Mucosa of descending colon (tissue), 3 donors: Measurements from ENCODE around the gene SLC15A3. TPM values are rescaled to one million over a fixed set of nuclear protein-coding genes. Genes with fewer than 3 reads are reported as not detected.

Experiments
- ATAC-seq: fragments of 200-7000 bp; cut with Tn5 transposase; one replicate; pipeline ENCODE4 v1.9.1; 2020; ENCODE audit warnings: mild to moderate bottlenecking, moderate library complexity
- DNase-seq, 3 donors: peaks; one replicate each; pipeline ENCODE4 v3.0.0-alpha.2; 2020
- H3K36me3 ChIP-seq: fragments of 200-600 bp; one replicate; pipeline ENCODE4 v1.8.0; 2021; ENCODE audit warnings: low read depth, mild to moderate bottlenecking
- H3K4me1 ChIP-seq: fragments of 200-600 bp; one replicate; pipeline ENCODE4 v1.8.0; 2021; ENCODE audit warnings: low read depth, mild to moderate bottlenecking
- H3K4me3 ChIP-seq: fragments of 200-600 bp; one replicate; pipeline ENCODE4 v1.8.0; 2021; ENCODE audit warnings: mild to moderate bottlenecking
- H3K9me3 ChIP-seq: fragments of 200-600 bp; one replicate; pipeline ENCODE4 v1.8.0; 2021; ENCODE audit warnings: mild to moderate bottlenecking
- CTCF ChIP-seq: fragments of 200-600 bp; IDR thresholded peaks from one replicate; pipeline ENCODE4 v1.8.0; 2022; ENCODE audit warnings: antibody characterized with exemption, mild to moderate bottlenecking
- intact Hi-C, 2 donors: fragments of 100-400 bp; cut with DNase I in 1 of 2; cut with micrococcal nuclease in 1 of 2; formaldehyde crosslinking; loops; one replicate each; pipeline versions ENCODE4 v1.11.0 to v1.11.1; 2022; cut with DNase I, micrococcal nuclease
- total RNA-seq, 3 donors: library from RNA; stranded (reverse); fragmentation: NEBNext Ultra II Directional in 2 of 3; extraction: Animal tissue kit (Norgen Biotek cat#: 25700) in 2 of 3; gene quantifications; one replicate each; pipeline versions ENCODE4 v1.2.1 to v1.2.4, GENCODE V29; 2021 to 2023
- donor health status: DM: no; HTN: no; CAD: no; lungs with moderate emphysema.
- donor health status: DM: no; HTN: no; CAD: no.
- donor health status: DM: no; HTN: yes; CAD: no.

Gene SLC15A3
- total RNA-seq, 3 donors from 2014 or later: 6.2 to 36.8 (median 18.4) TPM

- peak in 1 of 3 donors; percentile 70 for DNase-seq
- Histone ChIP-seq H3K4me1 (no peaks in the 10 kb centered on the region), H3K36me3 (peaks cover 24% of the 10 kb centered on the region), H3K4me3 (no peak overlapping the region), H3K9me3 (no peaks in the 10 kb centered on the region)
- intact Hi-C loops: loop anchor here in 1 of 2 donors (5.0 kb wide), 1 partner anchor 68 kb away; no protein-coding TSS in a partner anchor
- no peak for TF ChIP-seq CTCF
- ATAC-seq: peak; percentile 80
Measured at GRCh38 chr11:60895687-60896086, 56.3 kb downstream of the SLC15A3 start.

GRCh38 chr11:60891103-60891741 is 60.8 kb downstream of the SLC15A3 start:
- Histone ChIP-seq H3K4me3 (no peak overlapping the region), H3K36me3 (no peaks in the 10 kb centered on the region), H3K4me1 (no peaks in the 10 kb centered on the region), H3K9me3 (no peaks in the 10 kb centered on the region)
- DNase-seq (no peak), ATAC-seq (no peak)
- intact Hi-C loops: no loop called here
- no peak for TF ChIP-seq CTCF

- intact Hi-C loops: no loop called here
- Histone ChIP-seq H3K4me3 (no peak overlapping the region), H3K36me3 (no peaks in the 10 kb centered on the region), H3K4me1 (no peaks in the 10 kb centered on the region), H3K9me3 (no peaks in the 10 kb centered on the region)
- no peak for ATAC-seq
- TF ChIP-seq CTCF: no peak
- DNase-seq: no peak
Measured at GRCh38 chr11:60890696-60891095, 61.3 kb downstream of the SLC15A3 start.

DNA sequence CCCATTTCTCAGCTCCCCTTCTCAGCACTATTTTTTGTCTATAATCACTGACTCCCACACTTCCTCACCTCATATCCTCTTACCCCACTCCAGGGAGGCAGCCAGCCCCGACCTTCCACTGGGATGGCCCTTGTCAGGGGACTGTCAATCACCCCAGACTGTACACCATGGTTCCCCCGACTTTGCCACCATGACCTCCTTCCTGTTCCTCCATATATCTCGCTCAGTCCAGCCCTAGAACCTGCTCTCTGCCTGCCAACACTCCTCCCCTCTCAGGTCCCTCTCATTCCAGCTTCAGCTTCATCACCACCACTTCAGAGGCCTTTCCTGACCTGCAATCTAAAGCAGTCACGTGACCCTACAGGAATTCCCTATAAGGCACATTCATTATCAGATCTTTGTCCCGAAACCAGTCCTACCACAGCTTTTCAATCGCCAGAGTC is 62.1 kb downstream of the SLC15A3 start:
- Histone ChIP-seq H3K9me3 (no peaks in the 10 kb centered on the region), H3K4me1 (no peaks in the 10 kb centered on the region), H3K36me3 (no peaks in the 10 kb centered on the region), H3K4me3 (no peak overlapping the region)
- TF ChIP-seq CTCF: no peak
- intact Hi-C loops: loop anchor here in 1 of 2 donors (5.0 kb wide), 1 partner anchor 58 kb away; no protein-coding TSS in a partner anchor
- ATAC-seq (peak; percentile 44), DNase-seq (no peak)

DNA sequence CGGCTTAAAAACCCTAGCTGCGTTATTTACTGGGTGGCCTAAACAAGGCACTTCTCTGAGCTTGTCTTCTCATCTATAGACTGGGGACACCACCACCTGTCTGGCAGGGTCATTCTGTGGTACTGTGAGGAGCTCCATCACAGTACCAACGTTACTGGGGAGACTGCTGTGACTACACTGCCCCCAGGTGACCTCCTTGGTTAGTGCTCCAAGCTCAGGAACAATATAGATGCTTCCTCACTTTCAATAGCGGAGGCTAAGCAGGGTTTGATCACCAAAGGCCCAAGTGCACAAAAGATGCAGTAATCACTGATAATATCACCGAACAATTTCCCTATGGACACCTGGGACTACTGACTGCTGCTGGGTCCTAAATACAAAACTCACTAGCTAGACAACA is 64.4 kb downstream of the SLC15A3 start:
- intact Hi-C loops: loop anchor here in 1 of 2 donors (5.0 kb wide), 1 partner anchor 55 kb away; no protein-coding TSS in a partner anchor
- Histone ChIP-seq H3K36me3 (no peaks in the 10 kb centered on the region), H3K9me3 (no peaks in the 10 kb centered on the region), H3K4me1 (no peaks in the 10 kb centered on the region), H3K4me3 (no peak overlapping the region)
- TF ChIP-seq CTCF: peak; percentile 19
- DNase-seq (peak in 2 of 3 donors; percentile 67 to 81), ATAC-seq (peak; percentile 91)

Other genes starting within 250 kb of the SLC15A3 start
- gene MS4A18, start 227.5 kb downstream of the SLC15A3 start, total RNA-seq: not detected
- under 1 TPM in 1 of 3 donors, not detected in 2; 0.38 TPM for gene MS4A15, start 195.3 kb downstream of the SLC15A3 start, total RNA-seq
- 1 to 10 TPM in 1 of 3 donors, not detected in 2; 1.2 TPM for gene MS4A10, start 166.8 kb downstream of the SLC15A3 start, total RNA-seq
- gene CCDC86, start 110.1 kb downstream of the SLC15A3 start, total RNA-seq: 10 to 100 TPM in 2 of 3 donors, 1 to 10 TPM in 1; 8.8 to 14.9 (median 14.7) TPM
- gene PTGDR2, start 96.2 kb downstream of the SLC15A3 start, total RNA-seq: 1 to 10 TPM; 1.8 to 3.4 (median 2.6) TPM
- gene ZP1, start 84.6 kb downstream of the SLC15A3 start, total RNA-seq: under 1 TPM in 2 of 3 donors, not detected in 1; 0.23 to 0.41 TPM
- 10 to 100 TPM; 61.1 to 74.1 (median 64.6) TPM for gene PRPF19, start 45.6 kb downstream of the SLC15A3 start, total RNA-seq
- 10 to 100 TPM; 35.8 to 95.2 (median 46.6) TPM for gene TMEM109, start 38.0 kb downstream of the SLC15A3 start, total RNA-seq
- 10 to 100 TPM in 1 of 3 donors, 1 to 10 TPM in 2; 3.9 to 11.8 (median 8.5) TPM for gene TMEM132A, start 27.7 kb downstream of the SLC15A3 start, total RNA-seq
- gene CD6, start 19.5 kb upstream of the SLC15A3 start, total RNA-seq: 1 to 10 TPM; 2.3 to 4.3 (median 2.8) TPM
- 1 to 10 TPM; 1.2 to 3.4 (median 1.5) TPM for gene CD5, start 150.3 kb upstream of the SLC15A3 start, total RNA-seq
- 10 to 100 TPM; 28.5 to 30.8 (median 28.5) TPM for gene VPS37C, start 209.2 kb upstream of the SLC15A3 start, total RNA-seq